22Rv1 (cell line): Measurements from ENCODE around the gene ACHE.
A peak's percentile ranks its signal among the peaks of the same experiment; 100 is the strongest.

ENCODE experiments used
- H3K27ac ChIP-seq: fragments of 450-650 bp; 2 replicates; pipeline ENCODE4 v1.5.1; 2017
- ZFX ChIP-seq: fragments of 450-650 bp; IDR thresholded peaks from 2 replicates; pipeline ENCODE4 v1.6.1; 2017; ENCODE audit warnings: antibody characterized with exemption, borderline replicate concordance
- TF ChIP-seq, protein P1 (sequence below): fragments of 450-650 bp; IDR thresholded peaks from 2 replicates; pipeline ENCODE4 v1.5.1; 2017; ENCODE audit warnings: mild to moderate bottlenecking

ACHE gene

DNA sequence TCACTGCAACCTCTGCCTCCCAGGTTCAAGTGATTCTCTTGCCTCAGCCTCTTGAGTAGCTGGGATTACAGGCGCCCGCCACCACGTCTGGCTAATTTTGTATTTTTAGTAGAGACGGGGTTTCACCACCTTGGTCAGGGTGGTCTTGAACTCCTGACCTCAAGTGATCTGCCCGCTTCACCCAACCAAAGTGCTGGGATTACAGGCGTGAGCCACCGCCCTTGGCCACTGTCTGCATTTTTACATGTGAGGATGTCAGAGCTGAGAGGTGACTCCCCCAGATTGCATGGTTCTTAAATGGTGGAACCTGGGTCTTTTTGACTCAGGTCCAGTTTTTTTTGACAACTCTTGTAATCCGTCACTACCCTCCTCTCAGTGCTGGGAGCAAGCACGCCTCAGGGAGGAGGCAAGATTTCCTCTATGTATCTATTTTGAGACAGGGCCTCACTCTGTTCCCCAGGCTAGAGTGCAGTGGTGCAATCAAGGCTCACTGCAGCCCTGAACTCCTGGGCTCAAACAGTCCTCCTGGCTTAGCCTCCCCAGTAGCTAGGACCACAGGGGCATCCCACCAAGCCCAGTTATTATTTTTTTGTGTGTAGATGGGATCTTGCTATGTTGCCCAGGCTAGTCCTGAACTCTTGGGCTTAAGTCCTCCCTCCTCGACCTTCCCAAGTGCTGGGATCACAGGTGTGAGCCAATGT, 21.9 kb downstream of the ACHE start:
- H3K27ac ChIP-seq: peak overlapping the region; percentile 94
- TF ChIP-seq, protein P1, sequence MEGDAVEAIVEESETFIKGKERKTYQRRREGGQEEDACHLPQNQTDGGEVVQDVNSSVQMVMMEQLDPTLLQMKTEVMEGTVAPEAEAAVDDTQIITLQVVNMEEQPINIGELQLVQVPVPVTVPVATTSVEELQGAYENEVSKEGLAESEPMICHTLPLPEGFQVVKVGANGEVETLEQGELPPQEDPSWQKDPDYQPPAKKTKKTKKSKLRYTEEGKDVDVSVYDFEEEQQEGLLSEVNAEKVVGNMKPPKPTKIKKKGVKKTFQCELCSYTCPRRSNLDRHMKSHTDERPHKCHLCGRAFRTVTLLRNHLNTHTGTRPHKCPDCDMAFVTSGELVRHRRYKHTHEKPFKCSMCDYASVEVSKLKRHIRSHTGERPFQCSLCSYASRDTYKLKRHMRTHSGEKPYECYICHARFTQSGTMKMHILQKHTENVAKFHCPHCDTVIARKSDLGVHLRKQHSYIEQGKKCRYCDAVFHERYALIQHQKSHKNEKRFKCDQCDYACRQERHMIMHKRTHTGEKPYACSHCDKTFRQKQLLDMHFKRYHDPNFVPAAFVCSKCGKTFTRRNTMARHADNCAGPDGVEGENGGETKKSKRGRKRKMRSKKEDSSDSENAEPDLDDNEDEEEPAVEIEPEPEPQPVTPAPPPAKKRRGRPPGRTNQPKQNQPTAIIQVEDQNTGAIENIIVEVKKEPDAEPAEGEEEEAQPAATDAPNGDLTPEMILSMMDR: no peak
- no peak for TF ChIP-seq ZFX

DNA sequence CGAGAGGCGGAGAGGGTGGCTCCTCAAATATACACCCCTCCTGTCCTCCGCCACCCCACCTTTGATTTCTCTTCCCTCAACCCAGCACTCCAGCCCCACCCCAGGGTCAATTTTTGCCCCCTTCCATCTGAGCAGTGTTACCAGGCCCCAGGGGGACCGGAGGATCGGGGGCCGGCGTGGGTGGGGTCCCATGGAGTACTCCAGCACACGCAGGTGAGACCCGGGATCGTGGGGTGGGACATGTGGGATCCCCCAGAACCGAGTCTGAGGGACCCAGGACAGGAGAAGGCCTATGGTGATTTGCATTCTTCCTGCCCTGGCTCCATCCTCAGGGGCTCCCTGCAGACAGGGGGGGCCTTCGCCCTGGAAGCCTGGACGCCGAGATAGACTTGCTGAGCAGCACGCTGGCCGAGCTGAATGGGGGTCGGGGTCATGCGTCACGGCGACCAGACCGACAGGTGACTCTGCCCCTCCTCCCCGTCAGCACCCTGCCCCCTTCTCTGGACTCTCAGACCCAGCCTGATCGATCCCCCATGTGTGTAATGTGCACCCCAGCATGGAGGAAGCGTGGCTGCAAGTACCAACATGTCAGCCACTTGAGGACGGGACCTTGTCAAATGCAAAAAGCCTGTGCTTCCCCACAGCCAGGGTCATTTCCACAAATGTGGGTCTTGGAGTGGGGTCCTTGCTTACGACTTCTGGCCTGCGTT, 27.8 kb downstream of the ACHE start:
- TF ChIP-seq ZFX: no peak
- TF ChIP-seq, protein P1: no peak
- H3K27ac ChIP-seq: peak overlapping the region; percentile 84

DNA sequence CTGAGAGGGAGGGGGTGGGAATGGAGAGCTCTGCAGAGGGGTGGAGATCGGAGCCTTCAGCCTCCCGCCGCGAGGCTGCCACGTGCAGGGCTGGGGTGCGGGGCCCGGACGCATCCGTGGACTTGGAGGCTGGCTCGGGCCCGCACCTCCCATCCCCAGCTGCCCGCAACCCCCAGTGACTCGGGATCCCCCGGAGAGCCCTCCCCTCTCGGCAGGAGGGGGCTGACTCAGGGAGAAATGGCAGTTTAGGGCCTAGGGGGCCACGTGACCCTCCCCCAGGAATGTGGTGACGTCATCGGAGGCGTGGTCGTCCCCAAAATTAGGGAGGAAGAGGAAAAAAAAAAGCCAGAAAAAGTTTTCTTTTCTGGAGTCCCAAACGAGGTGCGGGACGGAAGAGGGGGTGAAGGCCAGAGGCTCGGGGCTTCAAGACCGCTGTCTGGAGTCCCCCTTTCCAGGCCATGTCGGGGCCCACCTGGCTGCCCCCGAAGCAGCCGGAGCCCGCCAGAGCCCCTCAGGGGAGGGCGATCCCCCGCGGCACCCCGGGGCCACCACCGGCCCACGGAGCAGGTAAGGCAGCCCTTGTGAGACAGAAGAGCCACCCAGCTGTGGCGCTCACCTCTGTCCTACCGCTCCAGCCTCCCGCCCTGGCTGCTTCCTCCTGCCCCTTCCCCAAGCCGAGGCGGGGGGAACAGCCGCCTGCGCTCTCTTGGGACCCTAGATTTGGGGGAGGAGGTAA, 28.5 kb downstream of the ACHE start, which contains the start of gene TRIP6:
TRIP6 (plus strand) TSS at position 348 of the 736 bp plus-strand sequence; CDS start at position 459, 111 bp downstream.
- peak within 1 kb of the TSS; percentile 84 for H3K27ac ChIP-seq
- TF ChIP-seq, protein P1: no peak
- TF ChIP-seq ZFX: no peak

DNA sequence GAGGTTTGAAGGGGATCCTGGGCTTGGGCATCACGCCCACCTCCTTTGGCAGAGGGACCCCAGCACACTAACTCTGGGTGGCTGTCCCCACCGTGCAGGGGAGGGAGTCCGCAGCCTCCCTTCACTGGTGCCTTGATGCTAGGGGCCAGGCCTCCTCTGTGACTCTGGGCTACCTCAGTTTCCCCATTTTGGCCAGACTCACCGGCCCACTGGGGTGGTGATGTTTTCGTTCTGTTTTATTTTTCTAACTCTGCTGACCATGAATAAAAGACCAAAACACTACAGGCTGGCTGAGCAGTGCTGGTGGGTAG, 29.0 kb downstream of the ACHE start:
- TF ChIP-seq, protein P1: no peak
- TF ChIP-seq ZFX: no peak
- H3K27ac ChIP-seq: peak overlapping the region; percentile 84

DNA sequence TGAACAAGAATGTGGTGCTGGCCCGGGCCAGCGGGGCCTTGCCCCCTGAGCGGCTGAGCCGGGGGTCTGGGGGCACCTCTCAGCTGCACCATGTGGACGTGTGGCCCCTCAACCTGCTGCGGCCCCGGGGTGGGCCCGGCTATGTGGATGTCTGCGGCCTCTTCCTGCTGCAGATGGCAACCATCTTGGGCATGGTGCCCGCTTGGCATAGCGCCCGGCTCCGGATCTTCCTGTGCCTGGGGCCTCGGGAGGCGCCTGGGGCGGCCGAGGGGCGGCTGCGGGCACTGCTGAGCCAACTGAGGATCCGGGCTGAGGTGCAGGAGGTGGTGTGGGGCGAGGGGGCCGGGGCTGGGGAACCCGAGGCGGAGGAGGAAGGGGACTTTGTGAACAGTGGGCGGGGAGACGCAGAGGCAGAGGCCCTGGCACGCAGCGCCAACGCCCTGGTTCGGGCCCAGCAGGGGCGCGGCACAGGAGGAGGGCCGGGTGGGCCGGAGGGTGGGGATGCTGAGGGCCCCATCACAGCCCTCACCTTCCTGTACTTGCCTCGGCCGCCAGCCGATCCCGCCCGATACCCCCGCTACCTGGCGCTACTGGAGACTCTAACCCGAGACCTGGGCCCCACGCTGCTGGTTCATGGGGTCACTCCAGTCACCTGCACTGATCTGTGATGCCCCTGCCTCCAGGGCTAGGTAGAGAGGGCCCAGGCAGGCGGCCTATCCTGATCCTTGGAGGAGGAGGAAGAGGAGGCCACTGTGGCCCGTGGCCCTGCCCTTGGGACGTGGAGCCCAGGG, 29.6 kb downstream of the ACHE start:
- peak overlapping the region; percentile 84 for H3K27ac ChIP-seq
- TF ChIP-seq, protein P1: no peak
- no peak for TF ChIP-seq ZFX

DNA sequence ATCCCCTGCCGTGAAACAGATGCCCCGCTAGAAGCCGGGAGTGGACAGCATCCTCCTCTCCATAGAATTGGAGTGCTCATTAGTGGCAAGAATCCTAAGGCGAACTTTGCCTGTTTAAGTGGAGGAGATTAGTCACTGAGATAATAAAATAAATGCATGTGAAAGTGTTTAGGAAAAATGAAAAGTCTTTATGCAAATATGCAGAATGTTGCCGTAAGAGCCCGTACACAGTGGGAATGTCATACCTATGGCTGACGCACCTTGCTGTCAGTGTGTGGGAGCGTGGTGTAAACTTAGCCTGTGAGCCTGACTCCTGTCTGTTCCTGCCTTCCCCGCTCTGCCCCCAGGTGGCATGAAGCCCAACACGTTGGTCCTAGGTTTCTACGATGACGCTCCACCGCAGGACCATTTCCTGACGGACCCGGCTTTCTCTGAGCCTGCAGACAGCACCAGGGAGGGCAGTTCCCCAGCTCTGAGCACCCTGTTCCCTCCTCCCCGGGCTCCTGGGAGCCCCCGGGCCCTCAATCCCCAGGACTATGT, 30.2 kb downstream of the ACHE start:
- peak overlapping the region; percentile 84 for H3K27ac ChIP-seq
- no peak for TF ChIP-seq ZFX
- TF ChIP-seq, protein P1: peak; percentile 11; the same call in 1 of the 2 replicates
